ENCODE measurements around the gene METTL15. TPM values are rescaled to one million over a fixed set of nuclear protein-coding genes. Genes with fewer than 3 reads are reported as not detected.

METTL15 gene
- polyA plus RNA-seq, 2 of the 4 experiments (the other 2 are of a cell fraction), result 9.5 to 23.5 TPM

DNA sequence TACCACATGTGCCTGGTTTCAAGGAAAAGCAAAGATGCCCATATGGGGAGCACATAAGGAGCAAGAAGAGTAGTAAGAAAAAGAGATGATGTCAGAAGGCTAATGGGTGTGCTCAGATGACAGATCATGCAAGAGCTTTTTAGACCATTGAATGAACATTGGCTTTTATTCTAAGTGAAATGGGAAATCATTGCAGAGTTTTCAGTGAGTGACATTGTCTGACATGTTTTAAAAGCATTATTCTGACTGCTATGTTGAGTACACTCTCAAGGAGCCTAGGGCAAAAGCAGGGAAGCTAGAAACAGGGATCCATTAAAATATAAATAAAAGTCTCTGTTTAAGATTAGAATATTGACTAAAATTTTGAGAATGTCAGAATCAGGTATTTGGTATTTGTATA, 133.6 kb downstream of the METTL15 start:
- Histone ChIP-seq H3K4me3 (no peak overlapping the region), H3K9me3 (no peaks in the 10 kb centered on the region), H3K27ac (no peak overlapping the region), H3K4me2 (no peak overlapping the region), H3K4me1 (no peaks in the 10 kb centered on the region)
- ATAC-seq, result no peak
- ChIA-PET POLR2A (no interaction called here), CTCF (no interaction called here)
- FAIRE-seq, result no peak
- TF ChIP-seq EP300 (IDR thresholded peaks at IDR 0.05), result no peak
- no peak for TF ChIP-seq USF2 (IDR thresholded peaks at IDR 0.05)
- no peak for TF ChIP-seq MAFK (IDR thresholded peaks at IDR 0.05; ENCODE audit: partially characterized antibody)
- TF ChIP-seq, protein P1, sequence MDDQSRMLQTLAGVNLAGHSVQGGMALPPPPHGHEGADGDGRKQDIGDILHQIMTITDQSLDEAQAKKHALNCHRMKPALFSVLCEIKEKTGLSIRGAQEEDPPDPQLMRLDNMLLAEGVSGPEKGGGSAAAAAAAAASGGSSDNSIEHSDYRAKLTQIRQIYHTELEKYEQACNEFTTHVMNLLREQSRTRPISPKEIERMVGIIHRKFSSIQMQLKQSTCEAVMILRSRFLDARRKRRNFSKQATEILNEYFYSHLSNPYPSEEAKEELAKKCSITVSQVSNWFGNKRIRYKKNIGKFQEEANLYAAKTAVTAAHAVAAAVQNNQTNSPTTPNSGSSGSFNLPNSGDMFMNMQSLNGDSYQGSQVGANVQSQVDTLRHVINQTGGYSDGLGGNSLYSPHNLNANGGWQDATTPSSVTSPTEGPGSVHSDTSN (IDR thresholded peaks at IDR 0.05), result no peak
- no peak for TF ChIP-seq JUNB (IDR thresholded peaks at IDR 0.05)
- TF ChIP-seq, protein P2, sequence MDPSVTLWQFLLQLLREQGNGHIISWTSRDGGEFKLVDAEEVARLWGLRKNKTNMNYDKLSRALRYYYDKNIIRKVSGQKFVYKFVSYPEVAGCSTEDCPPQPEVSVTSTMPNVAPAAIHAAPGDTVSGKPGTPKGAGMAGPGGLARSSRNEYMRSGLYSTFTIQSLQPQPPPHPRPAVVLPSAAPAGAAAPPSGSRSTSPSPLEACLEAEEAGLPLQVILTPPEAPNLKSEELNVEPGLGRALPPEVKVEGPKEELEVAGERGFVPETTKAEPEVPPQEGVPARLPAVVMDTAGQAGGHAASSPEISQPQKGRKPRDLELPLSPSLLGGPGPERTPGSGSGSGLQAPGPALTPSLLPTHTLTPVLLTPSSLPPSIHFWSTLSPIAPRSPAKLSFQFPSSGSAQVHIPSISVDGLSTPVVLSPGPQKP (IDR thresholded peaks at IDR 0.05; ENCODE audit: low read depth, low read length), result no peak
- no peak for TF ChIP-seq EHF (CRISPR knock-in tag; IDR thresholded peaks at IDR 0.05)
- TF ChIP-seq POLR2A (IDR thresholded peaks at IDR 0.05; ENCODE audit: low read length), result no peak
- no peak for TF ChIP-seq HEYL (CRISPR knock-in tag; IDR thresholded peaks at IDR 0.05)
- no peak for TF ChIP-seq FOSL2 (IDR thresholded peaks at IDR 0.05)
- TF ChIP-seq FOSL2 (CRISPR knock-in tag; IDR thresholded peaks at IDR 0.05), result no peak
- no peak for DNase-seq (ENCODE audit: low read depth in 1 of 2, low spot score in 1 of 2)

DNA sequence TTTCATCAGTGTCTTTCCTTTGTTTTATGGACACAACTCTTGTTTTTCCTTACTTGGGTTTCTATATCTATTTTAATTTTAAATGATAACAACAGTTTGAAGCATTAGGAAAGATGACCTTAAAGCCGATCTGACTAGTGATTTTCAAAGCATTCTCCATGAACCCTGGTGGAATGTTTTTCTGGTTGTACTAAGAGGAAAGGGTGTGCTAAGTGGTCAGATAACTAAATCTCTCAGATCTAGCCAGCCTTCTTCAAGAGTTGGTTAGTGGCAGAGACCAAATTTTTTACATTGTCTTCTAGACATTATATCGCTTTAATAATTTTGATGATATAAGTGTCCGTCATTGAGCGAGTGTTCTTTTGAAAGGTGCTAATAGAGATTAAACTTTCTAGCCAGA, 134.4 kb downstream of the METTL15 start:
- Histone ChIP-seq H3K4me2 (no peak overlapping the region), H3K4me1 (no peaks in the 10 kb centered on the region), H3K4me3 (no peak overlapping the region), H3K27ac (no peak overlapping the region), H3K9me3 (no peaks in the 10 kb centered on the region)
- WGBS (ENCODE audit: missing lambda C conversion rate), result 90% methylated on average over 4 of the region's 4 CpGs
- ATAC-seq (no peak), FAIRE-seq (no peak), DNase-seq (ENCODE audit: low read depth in 1 of 2, low spot score in 1 of 2) (no peak)
- POLR2A ChIA-PET, result no interaction called here
- CTCF ChIA-PET, result no interaction called here
- TF ChIP-seq ESRRA (IDR thresholded peaks at IDR 0.05; ENCODE audit: borderline replicate concordance, low read length) (no peak), RFX5 (IDR thresholded peaks at IDR 0.05) (no peak), MAZ (IDR thresholded peaks at IDR 0.05; ENCODE audit: borderline replicate concordance, low read depth, low read length) (no peak), NR3C1 (IDR thresholded peaks at IDR 0.05) (no peak), FOSL2 (IDR thresholded peaks at IDR 0.05) (no peak), FOSL2 (CRISPR knock-in tag; IDR thresholded peaks at IDR 0.05) (no peak), NPAS2 (CRISPR knock-in tag; IDR thresholded peaks at IDR 0.05; ENCODE audit: borderline replicate concordance) (no peak), JUNB (IDR thresholded peaks at IDR 0.05) (no peak), EHF (CRISPR knock-in tag; IDR thresholded peaks at IDR 0.05) (no peak), ZFP36 (IDR thresholded peaks at IDR 0.05; ENCODE audit: borderline replicate concordance, partially characterized antibody) (no peak), SREBF2 (IDR thresholded peaks at IDR 0.05) (no peak), NFE2L2 (conservative IDR thresholded peaks at IDR 0.05; ENCODE audit: low read length) (no peak), ZNF302 (CRISPR knock-in tag; IDR thresholded peaks at IDR 0.05) (no peak), MAFK (IDR thresholded peaks at IDR 0.05; ENCODE audit: partially characterized antibody) (no peak)
- TF ChIP-seq, protein P1 (IDR thresholded peaks at IDR 0.05), result no peak

- Histone ChIP-seq H3K4me2 (no peak overlapping the region), H3K4me1 (no peaks in the 10 kb centered on the region), H3K4me3 (no peak overlapping the region), H3K27ac (no peak overlapping the region), H3K9me3 (no peaks in the 10 kb centered on the region)
- CTCF ChIA-PET, result interaction anchor here (0.6 kb wide), 2 partner anchors 15 to 330 kb away, joined by 3 to 5 read pairs; no protein-coding TSS in a partner anchor
- DNase-seq (ENCODE audit: low read depth in 1 of 2, low spot score in 1 of 2) (no peak), ATAC-seq (no peak), FAIRE-seq (no peak)
- WGBS (ENCODE audit: missing lambda C conversion rate), result 90% methylated on average over 2 of the region's 2 CpGs
- POLR2A ChIA-PET, result no interaction called here
- TF ChIP-seq CTCF (IDR thresholded peaks at IDR 0.05) (no peak), ATOH8 (CRISPR knock-in tag; IDR thresholded peaks at IDR 0.05; ENCODE audit: low read depth) (no peak), HMGXB4 (CRISPR knock-in tag; IDR thresholded peaks at IDR 0.05; ENCODE audit: borderline replicate concordance) (no peak), CHD2 (IDR thresholded peaks at IDR 0.05; ENCODE audit: low read length, partially characterized antibody) (no peak), FOSB (CRISPR knock-in tag; IDR thresholded peaks at IDR 0.05) (no peak), EHF (CRISPR knock-in tag; IDR thresholded peaks at IDR 0.05) (no peak), HOXB13 (CRISPR knock-in tag; IDR thresholded peaks at IDR 0.05; ENCODE audit: low read depth) (no peak), CHD4 (IDR thresholded peaks at IDR 0.05; ENCODE audit: borderline replicate concordance) (no peak)
These were observed 134.9 kb downstream of the METTL15 start for GRCh38 chr11:28243061-28243460.
